ENCODE data around the gene JAK1. TPM values are rescaled to one million over a fixed set of nuclear protein-coding genes. Genes with fewer than 3 reads are reported as not detected.
A peak's percentile ranks its signal among the peaks of the same experiment; 100 is the strongest.
"Not testable (repeated sequence)": the region's sequence is repeated elsewhere in the genome, so short reads cannot be mapped to it uniquely, and the experiment has no call there.

JAK1 gene
- total RNA-seq, 1 experiment from 2014 or later, result 44.1 TPM

DNA sequence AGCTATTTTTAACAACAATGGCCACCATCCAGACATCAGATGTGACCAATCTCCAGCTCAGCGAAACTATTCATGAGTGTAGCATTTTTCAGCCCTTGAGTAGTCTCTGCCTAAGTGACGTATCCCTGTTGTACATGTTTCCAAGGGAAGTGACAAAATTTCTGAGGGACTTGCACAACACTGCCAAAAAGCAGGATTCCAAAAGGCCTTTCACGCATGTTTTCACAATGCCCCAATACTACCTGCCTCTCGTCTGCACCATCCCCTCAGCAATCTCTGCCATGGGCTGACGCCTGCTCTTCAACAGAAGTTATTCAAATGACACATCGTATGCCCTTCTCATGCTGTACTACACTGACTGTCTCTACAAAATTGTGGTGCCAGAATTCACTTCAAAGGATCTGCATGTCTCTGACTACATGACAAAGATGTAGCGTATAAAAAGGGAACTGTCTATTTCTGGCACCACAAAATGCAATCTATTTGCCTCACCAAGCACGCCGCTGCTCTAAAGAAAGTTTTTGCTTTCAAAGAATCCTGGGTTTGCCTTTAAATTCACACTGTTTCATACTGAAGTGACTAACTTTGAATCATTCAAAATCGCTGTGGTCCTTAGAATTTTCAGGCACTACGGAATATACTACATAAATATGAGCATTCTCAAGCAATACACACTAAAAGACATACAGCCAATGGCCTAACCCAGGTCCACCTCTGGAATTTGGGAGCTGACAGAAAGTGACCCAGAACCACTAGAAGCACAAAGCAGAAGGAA, 32.9 kb downstream of the JAK1 start:
- H2AFZ ChIP-seq (ENCODE audit: low read length), result no peak overlapping the region
- H3K9me3 ChIP-seq (ENCODE audit: low read length), result no peaks in the 10 kb centered on the region
- peak; percentile 64 for DNase-seq
- no TSS peak for BruUV-seq (replicated peaks)
- no peaks in the 10 kb centered on the region for H3K36me3 ChIP-seq (ENCODE audit: low read depth, low read length)
- H3K27me3 ChIP-seq (ENCODE audit: low read length), result no peaks in the 10 kb centered on the region
- H3K9me2 ChIP-seq (replicated peaks; ENCODE audit: low read length), result no peaks in the 10 kb centered on the region
- H3F3A ChIP-seq (ENCODE audit: low read length, unreplicated experiment), result no peaks in the 10 kb centered on the region
- peak overlapping the region; percentile 0; the same call in 1 of the 2 replicates for H3K9ac ChIP-seq (ENCODE audit: low read length)
- peak; percentile 79 for ATAC-seq
- H3K27ac ChIP-seq (ENCODE audit: low read length), result peak overlapping the region; percentile 54
- TF ChIP-seq, protein P1, sequence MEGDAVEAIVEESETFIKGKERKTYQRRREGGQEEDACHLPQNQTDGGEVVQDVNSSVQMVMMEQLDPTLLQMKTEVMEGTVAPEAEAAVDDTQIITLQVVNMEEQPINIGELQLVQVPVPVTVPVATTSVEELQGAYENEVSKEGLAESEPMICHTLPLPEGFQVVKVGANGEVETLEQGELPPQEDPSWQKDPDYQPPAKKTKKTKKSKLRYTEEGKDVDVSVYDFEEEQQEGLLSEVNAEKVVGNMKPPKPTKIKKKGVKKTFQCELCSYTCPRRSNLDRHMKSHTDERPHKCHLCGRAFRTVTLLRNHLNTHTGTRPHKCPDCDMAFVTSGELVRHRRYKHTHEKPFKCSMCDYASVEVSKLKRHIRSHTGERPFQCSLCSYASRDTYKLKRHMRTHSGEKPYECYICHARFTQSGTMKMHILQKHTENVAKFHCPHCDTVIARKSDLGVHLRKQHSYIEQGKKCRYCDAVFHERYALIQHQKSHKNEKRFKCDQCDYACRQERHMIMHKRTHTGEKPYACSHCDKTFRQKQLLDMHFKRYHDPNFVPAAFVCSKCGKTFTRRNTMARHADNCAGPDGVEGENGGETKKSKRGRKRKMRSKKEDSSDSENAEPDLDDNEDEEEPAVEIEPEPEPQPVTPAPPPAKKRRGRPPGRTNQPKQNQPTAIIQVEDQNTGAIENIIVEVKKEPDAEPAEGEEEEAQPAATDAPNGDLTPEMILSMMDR (conservative IDR thresholded peaks at IDR 0.05; ENCODE audit: low read depth, low read length), result no peak
- TF ChIP-seq EZH2phosphoT487 (IDR thresholded peaks at IDR 0.05; ENCODE audit: borderline replicate concordance, low read length) (no peak), EZH2 (IDR thresholded peaks at IDR 0.05; ENCODE audit: low read length, unreplicated experiment) (no peak)
- peak overlapping the region; percentile 51 for H3K4me2 ChIP-seq (ENCODE audit: low read length)
- POLR2A ChIA-PET (ENCODE audit: unreplicated experiment), result no interaction called here
- CTCF ChIA-PET, result interaction anchor here (0.7 kb wide), 1 partner anchor 382 kb away, joined by 3 read pairs; no protein-coding TSS in a partner anchor
- intact Hi-C loops (cut with micrococcal nuclease), result no loop called here
- H3K79me2 ChIP-seq (ENCODE audit: low read length), result peaks cover 59% of the 10 kb centered on the region
- H4K20me1 ChIP-seq (ENCODE audit: low read length), result no peaks in the 10 kb centered on the region
- H3K4me1 ChIP-seq (ENCODE audit: insufficient read depth, low read length), result peaks cover 21% of the 10 kb centered on the region
- H3K4me3 ChIP-seq (ENCODE audit: low read length), result peak overlapping the region; percentile 16; the same call in 1 of the 2 replicates

DNA sequence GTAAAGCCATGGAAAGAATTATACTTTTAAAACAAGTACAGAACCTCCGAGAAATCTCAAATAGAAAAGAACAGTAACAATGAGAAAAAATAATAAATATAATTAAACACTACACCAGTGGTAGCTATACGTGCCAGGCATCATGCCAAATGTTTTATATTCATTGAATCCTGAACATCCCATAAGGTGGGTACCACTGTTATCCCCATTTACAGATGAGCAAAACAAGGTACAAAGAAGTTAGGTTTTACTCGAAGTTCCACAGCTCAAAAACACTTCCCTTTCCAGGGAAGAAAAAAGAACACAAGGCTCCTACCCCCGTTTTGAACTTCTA, 33.4 kb downstream of the JAK1 start:
- no peak for TF ChIP-seq EZH2phosphoT487 (IDR thresholded peaks at IDR 0.05; ENCODE audit: borderline replicate concordance, low read length)
- TF ChIP-seq, protein P1 (conservative IDR thresholded peaks at IDR 0.05; ENCODE audit: low read depth, low read length), result no peak
- Histone ChIP-seq H4K20me1 (ENCODE audit: low read length) (no peaks in the 10 kb centered on the region), H3K4me3 (ENCODE audit: low read length) (peak overlapping the region; percentile 16; the same call in 1 of the 2 replicates), H3K9me3 (ENCODE audit: low read length) (no peaks in the 10 kb centered on the region), H3K27ac (ENCODE audit: low read length) (peak overlapping the region; percentile 54), H3K27me3 (ENCODE audit: low read length) (no peaks in the 10 kb centered on the region), H3F3A (ENCODE audit: low read length, unreplicated experiment) (no peaks in the 10 kb centered on the region), H3K79me2 (ENCODE audit: low read length) (peaks cover 62% of the 10 kb centered on the region), H3K4me2 (ENCODE audit: low read length) (peak overlapping the region; percentile 51), H3K4me1 (ENCODE audit: insufficient read depth, low read length) (peaks cover 21% of the 10 kb centered on the region), H3K9me2 (replicated peaks; ENCODE audit: low read length) (no peaks in the 10 kb centered on the region), H3K36me3 (ENCODE audit: low read depth, low read length) (no peaks in the 10 kb centered on the region), H2AFZ (ENCODE audit: low read length) (no peak overlapping the region), H3K9ac (ENCODE audit: low read length) (no peak overlapping the region)
- ChIA-PET CTCF (interaction anchor here (0.7 kb wide), 1 partner anchor 382 kb away, joined by 3 read pairs; no protein-coding TSS in a partner anchor), POLR2A (ENCODE audit: unreplicated experiment) (interaction anchor here (0.5 kb wide), 1 partner anchor 19 kb away, joined by 15 read pairs; no protein-coding TSS in a partner anchor)
- intact Hi-C loops (cut with micrococcal nuclease), result no loop called here
- BruUV-seq (replicated peaks), result no TSS peak
- ATAC-seq (no peak), DNase-seq (no peak)

DNA sequence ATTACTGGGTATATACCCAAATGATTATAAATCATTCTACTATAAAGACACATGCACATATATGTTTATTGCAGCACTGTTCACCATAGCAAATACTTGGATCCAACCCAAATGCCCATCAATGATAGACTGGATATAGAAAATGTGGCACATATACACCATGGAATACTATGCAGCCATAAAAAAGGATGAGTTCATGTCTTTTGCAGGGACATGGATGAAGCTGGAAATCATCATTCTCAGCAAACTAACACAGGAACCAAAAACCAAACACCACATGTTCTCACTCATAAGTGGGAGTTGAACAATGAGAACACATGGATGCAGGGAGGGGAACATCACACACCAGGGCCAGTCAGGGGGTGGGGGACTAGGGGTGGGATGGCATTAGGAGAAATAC, 35.7 kb downstream of the JAK1 start:
- H3K4me2 ChIP-seq (ENCODE audit: low read length); H3K36me3 ChIP-seq (ENCODE audit: low read depth, low read length); H3K9me2 ChIP-seq (replicated peaks; ENCODE audit: low read length); DNase-seq; H3K27ac ChIP-seq (ENCODE audit: low read length); H2AFZ ChIP-seq (ENCODE audit: low read length); H3K9me3 ChIP-seq (ENCODE audit: low read length); POLR2A ChIA-PET (ENCODE audit: unreplicated experiment); ATAC-seq; H3K9ac ChIP-seq (ENCODE audit: low read length); H3K4me3 ChIP-seq (ENCODE audit: low read length); BruUV-seq (replicated peaks); H3F3A ChIP-seq (ENCODE audit: low read length, unreplicated experiment); intact Hi-C loops (cut with micrococcal nuclease); H3K27me3 ChIP-seq (ENCODE audit: low read length); H4K20me1 ChIP-seq (ENCODE audit: low read length); CTCF ChIA-PET: not testable (repeated sequence)
- Histone ChIP-seq H3K4me1 (ENCODE audit: insufficient read depth, low read length) (peaks cover 21% of the 10 kb centered on the region), H3K79me2 (ENCODE audit: low read length) (peaks cover 59% of the 10 kb centered on the region)

Data from PC-3 (cell line).